Esophagus squamous epithelium (tissue), 5 donors: ENCODE measurements around the gene RGS8. TPM values are rescaled to one million over a fixed set of nuclear protein-coding genes. Genes with fewer than 3 reads are reported as not detected.

Experiments
- DNase-seq: peaks from one replicate; lab custom pipeline; 2025; lab: John Stamatoyannopoulos, UW
- H3K27ac ChIP-seq, 4 donors: fragments of 200-600 bp; sonication (generic); one replicate each; pipeline ENCODE4 v1.5.1; 2016 to 2019; ENCODE audit warnings: mild to moderate bottlenecking in 1 of 4
- H3K27me3 ChIP-seq, 4 donors: fragments of 200-600 bp; sonication (generic); 1 replicate in 3 of 4; 2 replicates in 1 of 4; pipeline versions ENCODE4 v1.5.1 to v1.6.0; 2017 to 2021; ENCODE audit warnings: antibody characterized with exemption in 1 of 4
- H3K36me3 ChIP-seq, 3 donors: fragments of 200-600 bp; sonication (generic); one replicate each; pipeline ENCODE4 v1.5.1; 2016 to 2019
- H3K4me1 ChIP-seq, 3 donors: fragments of 200-600 bp; sonication (generic); one replicate each; pipeline ENCODE4 v1.5.1; 2017 to 2019
- H3K4me3 ChIP-seq, 4 donors: fragments of 200-600 bp; sonication (generic); 1 replicate in 3 of 4; 2 replicates in 1 of 4; pipeline ENCODE4 v1.5.1; 2016 to 2019; ENCODE audit warnings: mild to moderate bottlenecking in 2 of 4, moderate library complexity in 1 of 4
- H3K9me3 ChIP-seq, 3 donors: fragments of 200-600 bp; sonication (generic); one replicate each; pipeline ENCODE4 v1.5.1; 2016 to 2019
- POLR2A ChIP-seq, 4 donors: fragments of 450-650 bp; IDR thresholded peaks; one replicate each; pipeline ENCODE4 v1.6.1; 2017; ENCODE audit warnings: antibody characterized with exemption in 4 of 4, mild to moderate bottlenecking in 4 of 4, moderate library complexity in 3 of 4
- WGBS, 2 donors: methylation state at CpG; one replicate each; pipeline ENCODE4 v1.1.5; 2018; 5-methylcytosine and 5-hydroxymethylcytosine counted together
- intact Hi-C: fragments of 100-400 bp; cut with DNase I; formaldehyde crosslinking; loops from one replicate; pipeline ENCODE4 v1.15.0; 2022
- total RNA-seq, 4 donors: library from RNA; depleted of rRNA; stranded (reverse); fragments of >200 nt; gene quantifications; one replicate each; pipeline ENCODE4 v1.1.0, GENCODE V29; 2016
- TF ChIP-seq, protein P1 (sequence below), 6 experiments: fragments of 450-650 bp in 4 of 6; fragments of 200-600 bp in 2 of 6; sonication (generic) in 2 of 6; IDR thresholded peaks; one replicate each; pipeline ENCODE4 v1.5.1; 2016 to 2019; ENCODE audit warnings: antibody characterized with exemption in 6 of 6, mild to moderate bottlenecking in 4 of 6, moderate library complexity in 4 of 6
- donor health status: DM: yes; HTN: yes; CAD: no.

RGS8 gene, protein sequence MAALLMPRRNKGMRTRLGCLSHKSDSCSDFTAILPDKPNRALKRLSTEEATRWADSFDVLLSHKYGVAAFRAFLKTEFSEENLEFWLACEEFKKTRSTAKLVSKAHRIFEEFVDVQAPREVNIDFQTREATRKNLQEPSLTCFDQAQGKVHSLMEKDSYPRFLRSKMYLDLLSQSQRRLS
- total RNA-seq, result not detected

DNA sequence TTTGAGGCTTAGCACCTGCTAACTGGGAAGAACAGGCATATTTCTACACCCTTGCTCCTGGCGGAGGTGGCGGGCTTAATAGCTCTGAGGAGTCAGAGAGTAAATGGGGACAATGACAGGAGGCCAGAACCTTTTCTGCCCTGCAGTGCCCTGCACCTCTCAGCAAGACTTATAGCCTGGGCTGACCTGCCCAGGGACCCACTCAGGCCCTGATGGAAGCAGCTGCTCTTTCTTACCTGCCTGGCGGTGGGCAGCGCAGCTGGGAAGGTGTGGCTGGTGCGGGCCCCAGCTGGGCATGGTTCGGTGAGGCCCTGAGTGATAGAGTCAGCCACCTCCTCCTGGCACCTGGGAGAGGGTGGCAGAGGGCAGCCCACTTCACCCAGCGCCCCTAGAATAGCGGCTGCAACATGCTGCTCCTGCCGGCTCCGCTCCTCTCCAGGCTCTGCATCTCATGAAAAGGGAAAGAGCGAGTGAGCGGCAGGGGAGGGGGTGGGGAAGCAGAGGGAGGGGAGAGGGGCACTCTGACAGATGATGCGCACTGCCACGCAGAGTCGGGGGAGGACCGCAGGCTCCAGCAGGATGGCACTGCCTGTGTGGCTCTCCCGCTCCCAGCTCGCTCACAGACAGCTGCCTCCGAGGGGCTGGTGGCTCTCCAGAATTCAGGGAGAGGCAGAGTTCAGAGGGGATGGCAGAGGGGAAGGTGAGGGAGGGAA is at the start of gene RGS8:
TSS of gene RGS8 (minus strand) at position 472 of the 713 bp plus-strand sequence. CDS start 14,938 bp downstream, outside the sequence.
- intact Hi-C loops, result no loop called here
- no peak for DNase-seq
- 72 to 76% methylated on average over 9 to 11 of the region's 19 CpGs for WGBS, 2 donors
- Histone ChIP-seq H3K36me3 (no peaks in the 10 kb centered on the region), H3K9me3 (no peaks in the 10 kb centered on the region), H3K4me3 (no peak within 1 kb of the TSS), H3K27ac (no peak within 1 kb of the TSS), H3K4me1 (peaks cover 0 to 25% (median 3%) of the 10 kb centered on the region in 3 donors), H3K27me3 (peaks cover 0 to 25% (median 0%) of the 10 kb centered on the region in 4 donors)
- no peak for TF ChIP-seq POLR2A (IDR thresholded peaks at IDR 0.05)
- TF ChIP-seq, protein P1, sequence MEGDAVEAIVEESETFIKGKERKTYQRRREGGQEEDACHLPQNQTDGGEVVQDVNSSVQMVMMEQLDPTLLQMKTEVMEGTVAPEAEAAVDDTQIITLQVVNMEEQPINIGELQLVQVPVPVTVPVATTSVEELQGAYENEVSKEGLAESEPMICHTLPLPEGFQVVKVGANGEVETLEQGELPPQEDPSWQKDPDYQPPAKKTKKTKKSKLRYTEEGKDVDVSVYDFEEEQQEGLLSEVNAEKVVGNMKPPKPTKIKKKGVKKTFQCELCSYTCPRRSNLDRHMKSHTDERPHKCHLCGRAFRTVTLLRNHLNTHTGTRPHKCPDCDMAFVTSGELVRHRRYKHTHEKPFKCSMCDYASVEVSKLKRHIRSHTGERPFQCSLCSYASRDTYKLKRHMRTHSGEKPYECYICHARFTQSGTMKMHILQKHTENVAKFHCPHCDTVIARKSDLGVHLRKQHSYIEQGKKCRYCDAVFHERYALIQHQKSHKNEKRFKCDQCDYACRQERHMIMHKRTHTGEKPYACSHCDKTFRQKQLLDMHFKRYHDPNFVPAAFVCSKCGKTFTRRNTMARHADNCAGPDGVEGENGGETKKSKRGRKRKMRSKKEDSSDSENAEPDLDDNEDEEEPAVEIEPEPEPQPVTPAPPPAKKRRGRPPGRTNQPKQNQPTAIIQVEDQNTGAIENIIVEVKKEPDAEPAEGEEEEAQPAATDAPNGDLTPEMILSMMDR (IDR thresholded peaks at IDR 0.05), result no peak

- no peaks in the 10 kb centered on the region for H3K27me3 ChIP-seq
- no peaks in the 10 kb centered on the region for H3K4me1 ChIP-seq
- H3K27ac ChIP-seq, result no peak overlapping the region
- 66 to 72% methylated on average over 4 of the region's 4 CpGs for WGBS, 2 donors
- TF ChIP-seq, protein P1 (IDR thresholded peaks at IDR 0.05), result no peak
- no peak for TF ChIP-seq POLR2A (IDR thresholded peaks at IDR 0.05)
- intact Hi-C loops, result no loop called here
- DNase-seq, result no peak
- no peaks in the 10 kb centered on the region for H3K9me3 ChIP-seq
- H3K36me3 ChIP-seq, result no peaks in the 10 kb centered on the region
- H3K4me3 ChIP-seq, result no peak overlapping the region
Measured at GRCh38 chr1:182731852-182732575, 47.6 kb upstream of the RGS8 start.

DNA sequence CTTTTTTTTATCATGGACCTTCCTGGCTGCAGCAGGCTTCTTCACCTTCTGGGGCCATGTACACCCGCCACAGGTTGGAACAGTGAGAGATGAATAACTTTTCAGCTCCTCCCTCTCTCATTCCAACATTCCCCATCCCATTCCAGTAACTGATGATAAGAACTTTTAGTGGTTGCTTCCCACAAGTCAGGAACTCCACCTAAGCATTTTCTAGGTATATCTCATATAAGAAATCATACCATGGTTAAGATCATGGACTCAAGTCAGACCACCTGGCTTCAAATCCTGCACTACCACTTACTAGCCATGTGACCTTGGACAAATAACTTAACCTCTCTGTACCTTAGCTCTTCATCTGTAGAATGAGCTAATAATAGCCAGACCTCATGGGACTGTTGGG is 42.5 kb upstream of the RGS8 start:
- intact Hi-C loops, result no loop called here
- H3K36me3 ChIP-seq, result no peaks in the 10 kb centered on the region
- H3K4me1 ChIP-seq, result no peaks in the 10 kb centered on the region
- no peak overlapping the region for H3K27ac ChIP-seq
- DNase-seq, result no peak
- no peaks in the 10 kb centered on the region for H3K27me3 ChIP-seq
- TF ChIP-seq, protein P1 (IDR thresholded peaks at IDR 0.05), result no peak
- TF ChIP-seq POLR2A (IDR thresholded peaks at IDR 0.05), result no peak
- 89 to 90% methylated on average over 1 of the region's 1 CpG for WGBS, 2 donors
- H3K9me3 ChIP-seq, result no peaks in the 10 kb centered on the region
- H3K4me3 ChIP-seq, result no peak overlapping the region

DNA sequence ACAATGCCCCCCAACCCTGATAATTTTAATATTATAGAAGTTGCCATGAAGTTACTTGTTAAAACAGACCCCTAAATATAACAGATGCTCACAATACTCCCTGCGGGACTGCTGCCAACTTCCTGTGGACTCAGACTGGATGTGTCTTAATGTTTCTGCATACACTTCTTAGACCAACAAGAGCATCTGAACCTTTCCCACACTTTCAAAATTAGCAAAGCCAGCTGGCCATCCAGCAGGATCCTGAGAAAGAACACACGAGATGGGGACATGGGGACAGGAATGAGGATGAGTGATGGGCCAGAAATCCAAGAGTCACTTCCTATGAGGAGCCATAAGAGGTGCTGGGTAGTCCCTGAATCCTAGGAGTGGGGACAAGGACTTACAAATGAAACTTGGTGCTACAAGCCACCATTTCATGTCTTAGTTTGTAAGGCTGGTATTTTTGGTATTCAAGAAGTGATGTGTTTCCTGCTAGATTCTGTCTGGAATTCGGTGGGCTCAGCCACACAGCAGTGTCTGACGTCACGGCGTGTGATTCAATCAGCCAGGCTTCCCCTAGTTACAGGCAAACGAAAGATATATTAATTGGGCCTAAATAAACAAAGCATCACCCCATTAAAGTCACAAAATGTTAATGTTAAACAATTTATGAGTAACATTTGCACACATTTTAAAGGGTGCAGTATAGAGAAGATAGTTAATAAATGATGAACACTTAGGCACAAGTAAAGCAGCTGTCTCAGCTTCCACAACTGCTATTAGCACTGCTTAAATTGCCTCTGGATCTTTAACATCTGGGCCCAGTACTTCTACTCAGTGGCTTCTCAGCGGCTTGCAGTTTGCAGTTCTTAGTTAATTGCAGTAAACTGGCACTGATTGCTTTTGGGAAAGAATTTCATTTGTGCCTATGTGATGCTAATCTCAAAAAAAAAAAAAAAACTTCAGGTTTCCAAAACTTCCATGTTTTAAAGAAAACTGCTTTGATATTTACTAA is 41.2 kb upstream of the RGS8 start:
- peak overlapping the region in 1 of 4 donors; percentile 25 for H3K27ac ChIP-seq
- TF ChIP-seq, protein P1 (IDR thresholded peaks at IDR 0.05), result no peak
- no peak for TF ChIP-seq POLR2A (IDR thresholded peaks at IDR 0.05)
- no peak overlapping the region for H3K4me3 ChIP-seq
- no peaks in the 10 kb centered on the region for H3K9me3 ChIP-seq
- 76 to 77% methylated on average over 8 of the region's 8 CpGs for WGBS, 2 donors
- DNase-seq, result no peak
- no peaks in the 10 kb centered on the region for H3K27me3 ChIP-seq
- H3K4me1 ChIP-seq, result no peaks in the 10 kb centered on the region
- intact Hi-C loops, result no loop called here
- no peaks in the 10 kb centered on the region for H3K36me3 ChIP-seq
